GM21619 (cell line): Measurements from ENCODE around the gene THSD4.

Experiments used
- ATAC-seq: cut with Tn5 transposase; IDR thresholded peaks from one replicate; pipeline ENCODE4 v1.9.1; 2021; ENCODE audit not compliant: unreplicated experiment

THSD4 gene

DNA sequence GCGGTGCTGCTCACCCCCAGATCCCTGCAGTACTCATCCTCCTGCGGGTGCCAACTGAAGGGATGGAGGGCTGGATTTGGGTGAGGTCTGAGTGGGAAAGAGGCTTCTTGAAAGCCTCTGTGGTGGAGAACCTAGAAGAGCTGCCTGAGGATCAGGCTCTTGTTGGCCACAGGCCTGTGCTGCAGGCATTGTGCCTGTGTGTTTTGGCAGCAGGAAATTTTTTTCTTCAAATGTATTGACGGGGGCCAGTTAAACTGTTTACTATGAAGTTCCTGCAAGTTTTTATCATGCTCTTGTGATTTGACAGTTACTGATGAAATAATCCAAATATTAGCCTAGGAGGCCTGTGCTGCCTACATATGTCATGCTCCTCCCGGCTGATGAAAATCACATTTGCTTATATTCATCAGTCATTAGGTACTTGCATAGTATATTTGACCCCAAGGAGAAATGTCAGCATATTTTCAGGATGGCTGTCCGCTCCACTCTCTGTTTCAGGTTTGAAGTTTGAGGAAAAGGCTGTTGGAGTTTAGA, 103.1 kb downstream of the THSD4 start:
- no peak for ATAC-seq

DNA sequence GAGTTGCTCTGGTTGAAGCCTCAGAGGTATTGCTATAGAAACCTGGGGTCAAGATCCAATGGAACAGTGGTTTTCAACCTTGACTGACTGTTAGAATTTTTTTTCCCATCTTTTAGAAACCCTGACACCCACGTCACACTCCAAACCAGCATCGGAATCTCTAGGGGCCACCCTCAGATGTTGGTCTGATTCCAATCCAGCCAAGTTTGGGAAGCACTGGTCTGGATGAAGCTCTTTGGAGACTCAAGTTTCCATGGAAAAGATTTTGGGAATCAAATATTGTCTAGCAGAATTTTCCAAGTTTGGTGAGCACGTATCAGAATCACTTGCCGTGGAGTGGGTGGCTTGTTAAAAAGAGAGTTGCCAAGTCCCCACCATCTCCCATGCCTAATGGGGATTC, 103.8 kb downstream of the THSD4 start:
- ATAC-seq, result no peak

DNA sequence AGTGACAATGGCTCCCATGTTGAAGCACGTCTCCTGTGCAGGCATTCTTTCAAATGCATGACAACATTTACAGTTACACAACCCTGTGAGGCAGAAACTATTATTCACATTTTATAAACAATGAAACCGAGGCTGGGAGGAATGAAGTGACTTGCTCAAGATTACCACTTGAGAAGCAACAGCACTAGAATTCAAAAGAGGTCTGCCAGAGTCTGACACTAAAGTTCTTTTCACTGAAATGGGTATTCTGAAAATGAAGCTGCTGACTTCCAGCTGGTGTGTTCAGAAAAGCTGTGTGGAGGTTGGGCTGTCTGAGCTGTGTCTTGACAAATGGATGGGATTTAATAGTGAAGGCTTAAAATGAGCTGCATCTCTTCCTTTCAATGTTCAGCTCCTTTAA, 104.4 kb downstream of the THSD4 start:
- no peak for ATAC-seq

DNA sequence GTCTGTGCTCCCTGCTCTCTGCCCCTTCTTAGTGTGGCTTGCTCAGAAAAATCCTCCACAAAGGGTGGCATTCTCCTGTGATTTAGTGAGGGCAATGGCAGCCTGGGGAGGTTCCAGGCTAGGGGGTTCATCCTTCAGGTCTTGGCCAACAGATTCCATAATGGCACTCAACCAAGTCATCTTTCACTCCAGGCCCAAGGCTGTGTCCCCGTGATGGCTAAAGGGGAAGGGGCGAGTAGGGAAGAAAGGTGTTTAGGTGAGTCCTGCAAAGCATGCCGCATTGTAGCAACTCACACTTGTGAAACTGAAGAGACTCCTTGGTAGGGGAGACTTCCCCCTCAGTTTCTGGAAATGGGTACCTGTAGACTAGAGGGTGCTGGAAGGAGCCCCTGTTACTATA, 105.6 kb downstream of the THSD4 start:
- no peak for ATAC-seq

DNA sequence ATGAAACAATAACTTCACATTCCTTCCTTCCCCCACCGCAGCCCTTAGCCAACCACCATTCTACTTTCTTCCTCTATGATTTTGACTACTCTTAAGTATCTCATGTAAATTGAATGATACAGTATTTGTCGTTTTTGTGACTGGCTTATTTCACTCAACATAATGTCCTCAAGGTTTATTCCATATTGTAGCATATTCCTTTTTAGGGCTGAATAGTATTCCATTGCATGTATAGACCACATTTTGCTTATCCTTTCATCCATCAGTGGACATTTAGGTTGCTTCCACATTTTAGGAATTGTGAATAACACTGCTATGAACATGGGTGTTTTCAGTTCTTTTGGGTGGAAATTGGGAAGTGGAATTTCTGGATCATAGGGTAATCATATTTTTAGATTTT, 106.1 kb downstream of the THSD4 start:
- no peak for ATAC-seq

DNA sequence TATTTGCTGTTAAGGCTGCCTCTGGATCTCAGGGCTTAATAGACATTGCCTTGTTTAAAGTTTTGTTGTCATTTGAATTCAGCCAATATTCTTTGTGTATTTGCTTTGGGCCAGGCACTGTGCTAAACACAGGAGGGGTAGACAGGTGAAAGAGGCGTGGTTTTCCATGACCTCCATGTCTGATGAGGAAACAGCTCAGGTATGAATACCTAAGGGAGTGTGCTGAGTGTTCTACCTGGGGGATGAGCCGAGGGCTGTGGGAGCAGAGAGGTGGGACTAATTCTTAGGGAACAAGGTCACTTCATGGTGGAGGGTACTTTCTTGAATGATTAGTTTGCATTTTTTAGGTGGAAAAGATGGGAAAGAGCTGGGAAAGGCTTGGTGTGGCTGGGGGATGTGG, 108.2 kb downstream of the THSD4 start:
- no peak for ATAC-seq

DNA sequence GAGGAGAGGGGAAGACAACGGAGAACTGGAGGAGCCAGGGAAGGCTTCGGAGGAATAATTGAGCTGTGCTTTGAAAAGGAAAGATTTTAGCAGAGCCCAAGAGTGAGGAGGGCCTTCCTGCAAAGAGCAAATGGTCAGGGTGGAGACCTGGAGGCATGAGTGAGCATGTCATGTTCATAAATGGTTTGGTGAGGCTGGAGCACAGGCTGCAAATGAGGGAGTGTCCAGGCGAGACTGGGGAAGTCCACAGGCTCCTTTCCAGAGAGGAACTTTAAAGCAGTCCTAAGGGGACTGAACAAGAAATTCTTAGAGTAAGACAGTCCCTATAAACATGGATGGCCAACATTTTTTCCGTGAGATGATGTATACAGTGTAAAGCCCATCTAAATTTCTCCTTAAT, 108.8 kb downstream of the THSD4 start:
- ATAC-seq, result no peak

DNA sequence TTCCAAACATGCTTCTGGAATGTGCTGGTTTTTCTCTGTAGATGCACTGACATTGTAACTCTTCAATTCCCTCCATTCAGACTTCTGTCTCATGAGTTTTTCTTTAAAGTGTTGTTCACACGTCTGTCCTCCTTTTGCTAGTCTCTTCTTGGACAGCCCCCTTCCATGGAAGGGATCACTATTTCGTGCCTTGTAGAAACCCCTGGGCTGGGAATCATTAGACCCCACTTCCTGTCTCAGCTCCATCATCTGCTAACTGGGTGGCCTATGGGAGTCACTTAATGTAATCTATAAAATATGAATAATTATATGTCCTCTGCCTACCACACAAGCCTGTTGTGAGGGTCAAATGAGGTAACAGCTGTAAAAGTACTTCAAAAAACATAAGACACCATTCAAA, 110.6 kb downstream of the THSD4 start:
- no peak for ATAC-seq

DNA sequence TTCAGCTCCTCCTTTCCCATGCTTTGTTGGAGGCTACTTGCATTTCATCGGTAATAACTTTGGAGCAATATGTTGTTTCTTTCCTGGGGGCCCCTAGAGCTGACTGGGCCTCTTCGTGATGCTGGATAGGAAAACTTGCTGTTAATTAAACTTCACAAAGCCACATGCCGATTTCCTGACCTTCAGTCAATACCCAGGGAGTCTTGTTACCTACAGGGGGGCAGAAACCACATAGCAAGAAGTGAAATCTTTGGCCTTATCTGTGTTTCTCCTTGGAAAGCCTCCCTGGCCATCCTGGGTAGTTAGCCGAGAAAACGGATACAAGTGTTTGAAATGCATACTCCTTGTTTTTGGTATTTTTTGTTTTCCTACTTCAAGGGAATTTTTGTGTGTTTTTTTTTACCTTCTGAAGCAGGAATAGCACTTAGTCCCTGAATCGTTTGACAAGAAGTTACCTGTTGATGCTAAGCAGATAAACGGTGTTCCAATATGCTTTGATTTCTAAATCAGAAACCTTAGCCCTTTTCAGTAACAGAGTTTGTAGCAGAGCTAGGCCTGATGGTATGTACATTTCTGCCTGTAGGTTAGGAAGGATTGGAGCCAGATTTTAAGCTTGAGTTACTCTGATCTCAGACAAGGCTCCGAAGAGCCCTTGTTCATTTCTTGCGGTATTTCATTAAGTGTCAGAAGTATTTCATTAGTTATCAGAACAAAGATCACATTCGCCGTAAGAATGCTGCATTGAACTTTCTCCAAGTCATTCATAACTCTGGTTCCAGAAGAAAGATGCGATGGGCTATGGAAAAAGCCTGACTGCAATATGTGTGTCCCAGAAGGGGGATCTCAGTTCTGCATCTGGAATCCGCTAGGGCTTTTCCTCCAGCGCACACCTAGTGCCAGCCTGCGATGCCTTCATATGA, 111.5 kb downstream of the THSD4 start:
- ATAC-seq, result no peak

DNA sequence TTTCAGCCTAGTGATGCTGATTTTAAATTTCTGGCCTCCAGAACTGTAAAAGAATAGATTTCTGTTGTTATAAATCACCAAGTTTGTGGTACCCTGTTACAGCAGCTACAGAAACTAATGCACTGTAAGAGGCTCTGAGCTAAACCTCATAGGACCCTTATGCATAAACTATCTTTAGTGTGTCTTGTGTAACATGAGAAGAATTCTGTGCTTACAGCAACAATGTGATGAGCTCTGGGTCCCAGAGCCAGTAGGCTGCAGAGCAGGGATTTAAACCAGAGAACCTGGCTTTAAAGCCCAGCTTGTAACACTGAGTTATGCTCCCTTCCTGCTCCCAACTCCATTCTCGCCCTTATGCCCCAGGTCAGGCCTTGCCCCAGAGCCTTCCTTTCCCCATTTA, 113.1 kb downstream of the THSD4 start:
- ATAC-seq, result no peak

DNA sequence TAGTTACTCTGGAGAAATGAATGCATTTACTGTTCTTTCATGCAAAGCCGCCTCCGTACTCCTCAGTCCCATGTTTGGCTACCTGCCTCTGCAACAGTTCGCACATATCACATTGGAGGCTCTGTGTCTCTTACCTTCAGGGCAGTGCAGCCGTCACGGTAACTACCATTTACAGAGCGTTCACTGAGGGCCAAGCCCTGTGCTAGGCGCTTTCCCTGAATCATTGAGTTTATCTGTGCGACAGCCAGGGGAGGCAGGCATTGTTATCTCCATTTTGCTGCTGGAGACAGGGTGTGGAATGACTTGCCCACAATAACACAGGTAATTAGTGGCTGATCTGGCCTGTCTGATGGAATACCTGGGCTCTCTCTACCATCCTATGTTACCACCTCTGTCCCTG, 115.0 kb downstream of the THSD4 start:
- no peak for ATAC-seq

DNA sequence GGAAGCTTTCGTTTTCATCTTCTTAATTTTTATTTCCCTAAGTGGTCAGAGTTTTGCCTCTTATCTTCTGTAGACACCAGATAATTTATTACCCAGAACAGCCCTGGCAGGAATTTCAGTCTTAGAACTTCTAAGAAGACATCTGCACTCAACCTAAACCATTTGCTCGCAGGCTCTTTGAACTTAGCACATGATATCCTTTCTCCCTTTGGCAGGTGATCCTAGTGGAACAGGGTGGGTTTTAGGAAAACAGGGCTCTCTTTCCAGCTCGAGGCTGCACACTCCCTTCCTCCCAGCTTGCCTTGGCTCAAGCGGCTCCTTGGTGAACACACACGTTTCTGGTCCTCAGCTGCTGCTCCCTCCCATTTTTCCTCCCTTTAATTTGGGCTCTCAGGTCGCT, 116.5 kb downstream of the THSD4 start:
- ATAC-seq, result no peak

DNA sequence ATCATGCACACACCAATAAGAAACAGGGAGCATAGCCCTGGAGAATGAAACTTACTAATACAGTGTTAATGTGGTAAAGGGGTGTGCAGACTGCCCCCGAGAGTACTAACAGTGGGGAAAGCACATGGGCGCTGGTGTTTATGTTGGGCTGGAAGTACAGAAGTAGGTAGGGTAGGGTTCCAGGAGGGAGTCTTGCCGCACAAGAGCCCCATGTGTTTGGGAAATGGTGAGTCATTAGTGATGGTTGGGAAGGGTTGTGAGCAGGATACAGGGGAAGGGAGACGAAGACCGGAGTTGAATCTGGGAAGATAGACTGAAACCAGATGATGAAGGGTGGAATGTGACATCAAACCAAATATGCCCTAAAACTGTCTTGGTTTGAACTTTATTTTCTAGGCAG, 117.1 kb downstream of the THSD4 start:
- no peak for ATAC-seq

DNA sequence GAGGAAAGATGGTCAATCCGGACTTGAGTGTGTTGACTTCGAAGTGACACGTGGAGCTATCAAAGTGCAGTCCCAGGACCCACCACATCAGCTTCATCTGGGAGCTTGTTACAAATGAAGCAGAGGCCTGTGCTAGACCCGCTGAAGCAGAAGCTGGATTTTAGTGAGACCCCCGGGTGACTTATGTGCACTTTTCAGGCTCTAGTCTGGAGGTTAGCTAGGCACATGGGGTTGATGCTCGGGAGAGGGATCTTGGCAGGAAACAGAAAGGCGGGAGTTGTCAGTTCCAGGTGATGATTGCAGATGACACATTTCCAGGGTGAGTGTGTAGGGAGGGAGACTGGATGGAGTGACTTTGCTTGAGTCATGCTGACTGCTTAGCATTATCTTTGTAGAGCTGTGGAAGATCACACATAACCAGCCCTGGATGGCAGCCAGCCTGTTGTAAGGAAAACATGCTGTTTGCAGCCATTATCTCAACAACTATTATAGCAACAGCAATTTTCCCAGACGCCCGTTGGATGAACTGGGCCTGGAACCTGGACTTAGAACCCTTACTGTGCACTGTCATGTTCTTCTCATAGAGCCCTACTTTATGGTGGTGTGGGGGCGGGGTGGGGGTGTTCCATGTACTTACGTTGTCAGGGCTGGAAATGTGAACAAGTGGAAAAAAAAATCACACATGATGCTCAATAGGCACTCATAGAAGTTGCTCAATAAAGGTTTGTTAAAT, 122.4 kb downstream of the THSD4 start:
- ATAC-seq, result no peak

DNA sequence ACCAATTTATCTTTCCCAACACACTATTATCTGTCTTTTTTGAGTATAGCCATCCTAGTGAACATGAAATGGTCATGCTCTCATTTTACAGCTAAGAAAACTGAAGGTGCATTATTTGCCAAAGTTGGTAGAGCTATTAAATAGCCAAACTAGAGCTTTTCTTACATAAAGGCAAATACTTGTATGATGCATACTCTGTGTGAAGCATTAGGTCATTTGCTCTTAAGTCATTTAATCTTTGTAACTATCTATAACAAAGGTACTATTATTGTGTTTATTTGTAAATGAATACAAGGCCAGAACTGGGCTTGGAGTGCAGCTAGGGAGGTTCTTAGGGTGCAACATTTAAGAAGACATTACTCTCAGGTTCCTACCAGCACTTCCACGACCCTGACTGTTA, 123.7 kb downstream of the THSD4 start:
- no peak for ATAC-seq

DNA sequence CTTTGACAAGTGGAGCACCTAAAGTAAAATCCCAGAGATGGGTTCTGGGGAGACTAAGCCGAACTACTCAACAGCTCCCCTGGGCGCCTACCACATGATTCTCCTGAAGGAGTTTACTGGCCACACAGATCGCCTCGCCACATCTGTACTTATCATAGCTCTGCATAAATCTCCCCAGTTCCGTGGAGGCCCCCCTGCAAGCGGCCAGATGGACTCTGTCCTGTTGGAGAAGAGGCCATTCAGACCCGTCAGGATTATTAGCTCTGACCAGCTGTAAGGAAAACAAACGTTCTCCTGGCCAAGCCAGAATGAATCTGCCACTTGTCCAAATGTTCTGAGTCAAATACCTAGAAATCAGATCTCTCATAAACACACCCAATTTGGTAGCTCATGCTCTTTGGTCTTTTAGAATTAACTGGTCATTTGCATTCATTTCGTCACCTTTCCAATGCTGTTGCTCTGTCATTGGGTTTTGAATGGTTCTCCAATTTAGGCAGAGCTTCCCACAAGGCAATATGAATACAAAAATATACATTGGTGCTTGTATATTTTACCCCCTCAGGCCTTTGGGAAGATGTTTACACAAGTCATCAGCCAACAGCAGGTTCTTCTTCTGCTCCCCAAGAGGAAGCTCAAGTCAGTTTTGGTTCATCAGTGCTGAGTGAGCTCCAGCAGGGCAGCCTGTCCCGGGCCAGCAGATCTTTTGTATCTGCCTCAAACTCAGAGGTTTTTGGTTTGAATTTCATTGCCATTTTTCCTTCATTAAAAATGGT, 124.5 kb downstream of the THSD4 start:
- ATAC-seq, result no peak

DNA sequence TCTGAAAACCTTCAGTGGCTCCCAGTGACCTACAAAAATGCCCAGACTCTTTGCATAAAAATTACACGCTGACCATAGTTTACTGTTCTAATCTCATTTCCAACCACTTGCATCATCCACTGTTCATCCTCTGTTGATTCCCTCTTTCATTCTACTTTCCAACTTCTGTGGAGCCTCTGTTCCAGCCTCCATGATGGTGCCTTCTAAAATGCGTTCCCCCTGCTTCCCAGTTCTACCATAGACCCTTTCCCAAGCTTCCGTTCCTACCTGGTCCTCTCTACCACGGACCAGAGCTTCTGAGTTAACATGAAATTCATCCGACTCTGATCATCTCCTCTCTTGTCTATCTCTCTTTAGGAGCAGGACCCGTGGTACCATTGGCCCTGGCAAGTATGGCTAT, 127.0 kb downstream of the THSD4 start:
- no peak for ATAC-seq

DNA sequence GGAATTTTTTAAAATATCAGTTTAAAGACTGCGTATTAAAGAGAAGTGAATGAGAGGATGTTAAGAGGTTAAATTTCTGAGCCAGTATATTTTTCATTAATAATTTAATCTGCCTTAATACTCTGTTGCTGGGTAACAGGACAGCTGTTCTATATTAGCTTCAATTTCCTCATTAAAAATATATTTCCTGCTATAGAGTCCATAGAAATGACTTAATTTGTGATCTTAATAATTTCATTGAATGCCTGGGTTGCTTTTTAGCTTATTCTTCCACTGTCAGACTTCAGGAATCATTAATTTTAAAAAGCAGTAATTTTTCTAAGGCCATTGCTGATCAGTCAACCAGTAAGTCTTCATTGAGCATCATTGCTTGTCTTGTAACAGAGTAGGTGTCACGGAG, 129.0 kb downstream of the THSD4 start:
- ATAC-seq, result no peak

DNA sequence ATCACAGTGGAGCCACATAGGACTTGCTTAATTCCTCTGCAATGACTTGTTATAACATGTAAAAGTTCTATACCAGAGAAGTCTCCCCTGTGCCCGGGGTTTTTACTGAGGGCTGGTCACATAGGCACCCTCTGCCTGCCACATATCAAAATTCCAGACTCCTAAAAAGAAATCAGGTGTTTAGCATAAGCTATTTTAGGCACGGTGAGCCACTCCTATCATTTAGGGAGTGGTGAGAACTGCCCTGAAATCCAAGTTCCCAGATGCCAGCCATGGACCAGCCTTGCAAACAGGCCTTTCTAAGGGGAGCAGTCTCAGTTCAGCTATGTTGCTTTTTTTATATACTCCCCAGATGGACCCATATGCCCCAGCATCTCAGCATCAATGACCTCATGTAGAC, 130.3 kb downstream of the THSD4 start:
- ATAC-seq, result no peak

DNA sequence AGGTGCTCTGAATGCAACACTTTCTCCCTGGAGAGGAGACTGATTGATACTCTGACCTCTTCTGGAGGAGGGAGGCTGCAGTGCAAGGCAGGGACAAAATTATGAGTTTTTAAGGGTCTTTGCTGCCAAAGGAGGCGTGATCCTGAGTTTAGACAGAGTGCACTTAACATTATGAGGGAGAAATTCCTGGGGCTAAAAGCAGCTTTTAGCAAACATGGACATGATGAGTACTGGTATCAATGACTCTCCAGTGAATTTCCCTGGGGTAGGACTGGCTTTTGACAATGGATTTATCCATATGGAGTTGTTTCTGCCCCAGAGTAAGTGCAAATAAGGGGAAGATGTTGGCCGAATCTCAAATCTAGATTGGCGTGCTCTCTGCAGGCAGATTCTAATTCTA, 133.1 kb downstream of the THSD4 start:
- ATAC-seq, result no peak

DNA sequence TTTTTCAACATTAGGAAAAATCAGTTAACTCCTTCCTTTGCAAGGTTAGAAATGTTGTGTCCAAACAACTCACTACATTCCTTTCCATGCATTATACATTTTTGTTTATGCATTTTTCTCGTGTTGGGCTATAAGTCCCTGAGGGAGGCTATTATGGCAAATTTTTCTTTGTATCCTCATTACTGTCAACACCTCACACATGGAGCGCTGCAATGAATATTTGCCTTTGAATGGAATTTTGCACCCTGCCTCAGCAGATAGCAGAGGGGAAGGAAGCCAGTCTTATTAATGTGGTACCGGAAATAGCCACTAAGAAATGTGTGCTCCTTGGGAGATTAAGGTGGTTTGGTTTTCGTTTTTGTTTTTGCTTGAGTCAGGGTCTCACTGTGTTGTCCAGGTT, 134.7 kb downstream of the THSD4 start:
- no peak for ATAC-seq
